ENCODE data around the gene EFCAB11.

EFCAB11 gene

DNA sequence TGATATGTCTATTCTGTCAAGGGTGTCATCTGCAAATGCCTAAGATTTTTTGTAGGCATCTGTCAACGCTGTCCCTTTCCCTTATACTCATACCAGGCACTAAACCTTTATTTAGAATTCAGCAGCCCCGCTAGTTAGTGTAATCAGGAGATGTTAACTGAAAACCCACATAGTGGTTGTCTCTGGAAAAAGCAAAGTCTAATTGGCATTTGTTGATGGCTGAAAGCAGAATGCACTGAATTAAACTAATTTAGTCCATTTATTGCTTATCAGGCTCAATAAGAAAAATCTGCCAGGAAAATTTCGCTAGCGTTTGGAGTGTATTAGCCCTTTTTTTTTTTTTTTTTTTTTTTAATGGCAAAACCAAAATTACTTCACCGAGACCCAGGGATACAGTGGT, 35.7 kb upstream of the EFCAB11 start:
- DNase-seq (ENCODE audit: low read depth, low spot score): no peak
- TF ChIP-seq ZNF274 (IDR thresholded peaks at IDR 0.05; ENCODE audit: low read depth, low read length) (no peak), YY1 (IDR thresholded peaks at IDR 0.05; ENCODE audit: insufficient read depth, insufficient read length) (no peak), SUZ12 (IDR thresholded peaks at IDR 0.05; ENCODE audit: extremely low read depth, insufficient read depth, insufficient read length) (no peak)
- Histone ChIP-seq H3K9me3 (ENCODE audit: insufficient read depth, low read length) (no peaks in the 10 kb centered on the region), H3K36me3 (ENCODE audit: insufficient read depth, insufficient read length, low read length) (peaks cover 73% of the 10 kb centered on the region), H3K4me3 (ENCODE audit: insufficient read length, low read depth) (no peak overlapping the region), H3K9ac (ENCODE audit: insufficient read length, low read depth) (no peak overlapping the region), H3K4me1 (ENCODE audit: insufficient read depth, insufficient read length) (peaks cover 5% of the 10 kb centered on the region), H3K27me3 (ENCODE audit: insufficient read depth, insufficient read length) (no peaks in the 10 kb centered on the region)

- H3K4me3 ChIP-seq (ENCODE audit: insufficient read length, low read depth): no peak overlapping the region
- no peak for TF ChIP-seq SUZ12 (IDR thresholded peaks at IDR 0.05; ENCODE audit: extremely low read depth, insufficient read depth, insufficient read length)
- no peak for TF ChIP-seq ZNF274 (IDR thresholded peaks at IDR 0.05; ENCODE audit: low read depth, low read length)
- TF ChIP-seq YY1 (IDR thresholded peaks at IDR 0.05; ENCODE audit: insufficient read depth, insufficient read length): no peak
- H3K36me3 ChIP-seq (ENCODE audit: insufficient read depth, insufficient read length, low read length): peaks cover 75% of the 10 kb centered on the region
- no peak for DNase-seq (ENCODE audit: low read depth, low spot score)
- peaks cover 5% of the 10 kb centered on the region for H3K4me1 ChIP-seq (ENCODE audit: insufficient read depth, insufficient read length)
- H3K9me3 ChIP-seq (ENCODE audit: insufficient read depth, low read length): no peaks in the 10 kb centered on the region
- no peak overlapping the region for H3K9ac ChIP-seq (ENCODE audit: insufficient read length, low read depth)
- H3K27me3 ChIP-seq (ENCODE audit: insufficient read depth, insufficient read length): no peaks in the 10 kb centered on the region
Measured at GRCh38 chr14:89988787-89989186, 34.3 kb upstream of the EFCAB11 start.

GRCh38 chr14:89987161-89987475, 32.6 kb upstream of the EFCAB11 start:
- peaks cover 71% of the 10 kb centered on the region for H3K36me3 ChIP-seq (ENCODE audit: insufficient read depth, insufficient read length, low read length)

DNA sequence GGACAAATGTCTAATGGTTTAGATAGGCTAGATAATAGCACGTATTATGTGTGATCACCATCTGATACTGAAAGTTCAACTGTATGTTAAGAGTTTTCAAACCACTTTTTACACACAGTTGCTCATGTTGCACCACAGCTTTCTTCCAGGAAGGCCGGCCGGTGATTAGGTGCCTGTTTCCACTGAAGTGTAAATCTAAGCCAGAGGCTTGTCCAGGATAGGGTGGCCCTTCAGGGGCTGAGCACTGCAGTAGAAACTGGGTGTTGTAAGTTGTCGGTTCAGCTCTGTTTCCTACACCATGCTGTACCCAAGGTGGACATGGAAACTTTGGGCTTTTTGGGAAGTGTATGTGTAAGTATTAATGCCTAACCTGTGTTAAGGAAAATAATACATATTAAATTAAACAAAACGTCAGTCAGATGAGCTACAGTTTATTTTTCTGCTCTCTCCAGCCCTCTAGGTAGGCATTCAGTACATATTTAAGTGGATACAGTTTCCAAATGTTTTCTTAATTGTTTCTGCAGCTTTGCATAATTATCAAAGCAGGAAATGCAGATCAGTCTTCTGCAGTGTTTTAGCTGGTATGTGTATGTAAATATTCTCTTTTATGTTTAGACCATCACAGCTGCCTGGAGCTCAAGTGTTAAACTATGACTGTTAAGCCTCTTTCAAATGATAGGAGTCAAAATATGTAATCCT, 32.1 kb upstream of the EFCAB11 start:
- no peak for TF ChIP-seq YY1 (IDR thresholded peaks at IDR 0.05; ENCODE audit: insufficient read depth, insufficient read length)
- no peak for TF ChIP-seq ZNF274 (IDR thresholded peaks at IDR 0.05; ENCODE audit: low read depth, low read length)
- no peak for TF ChIP-seq SUZ12 (IDR thresholded peaks at IDR 0.05; ENCODE audit: extremely low read depth, insufficient read depth, insufficient read length)
- H3K9ac ChIP-seq (ENCODE audit: insufficient read length, low read depth): no peak overlapping the region
- H3K9me3 ChIP-seq (ENCODE audit: insufficient read depth, low read length): no peaks in the 10 kb centered on the region
- peaks cover 71% of the 10 kb centered on the region for H3K36me3 ChIP-seq (ENCODE audit: insufficient read depth, insufficient read length, low read length)
- no peaks in the 10 kb centered on the region for H3K27me3 ChIP-seq (ENCODE audit: insufficient read depth, insufficient read length)
- no peak for DNase-seq (ENCODE audit: low read depth, low spot score)
- H3K4me1 ChIP-seq (ENCODE audit: insufficient read depth, insufficient read length): peaks cover 5% of the 10 kb centered on the region
- no peak overlapping the region for H3K4me3 ChIP-seq (ENCODE audit: insufficient read length, low read depth)

More at GRCh38 chr14:89987161-89987475, 32.6 kb upstream of the EFCAB11 start:
- no peak for DNase-seq (ENCODE audit: low read depth, low spot score)
- TF ChIP-seq SUZ12 (IDR thresholded peaks at IDR 0.05; ENCODE audit: extremely low read depth, insufficient read depth, insufficient read length): no peak
- TF ChIP-seq ZNF274 (IDR thresholded peaks at IDR 0.05; ENCODE audit: low read depth, low read length): no peak
- TF ChIP-seq YY1 (IDR thresholded peaks at IDR 0.05; ENCODE audit: insufficient read depth, insufficient read length): no peak
- H3K9ac ChIP-seq (ENCODE audit: insufficient read length, low read depth): no peak overlapping the region
- H3K4me1 ChIP-seq (ENCODE audit: insufficient read depth, insufficient read length): peaks cover 5% of the 10 kb centered on the region
- H3K9me3 ChIP-seq (ENCODE audit: insufficient read depth, low read length): no peaks in the 10 kb centered on the region
- H3K27me3 ChIP-seq (ENCODE audit: insufficient read depth, insufficient read length): no peaks in the 10 kb centered on the region
- H3K4me3 ChIP-seq (ENCODE audit: insufficient read length, low read depth): no peak overlapping the region

GRCh38 chr14:89983375-89983774, 28.8 kb upstream of the EFCAB11 start:
- Histone ChIP-seq H3K9me3 (ENCODE audit: insufficient read depth, low read length) (no peaks in the 10 kb centered on the region), H3K9ac (ENCODE audit: insufficient read length, low read depth) (no peak overlapping the region), H3K4me3 (ENCODE audit: insufficient read length, low read depth) (no peak overlapping the region), H3K36me3 (ENCODE audit: insufficient read depth, insufficient read length, low read length) (peaks cover 79% of the 10 kb centered on the region), H3K27me3 (ENCODE audit: insufficient read depth, insufficient read length) (no peaks in the 10 kb centered on the region), H3K4me1 (ENCODE audit: insufficient read depth, insufficient read length) (peaks cover 5% of the 10 kb centered on the region)
- no peak for DNase-seq (ENCODE audit: low read depth, low spot score)
- no peak for TF ChIP-seq YY1 (IDR thresholded peaks at IDR 0.05; ENCODE audit: insufficient read depth, insufficient read length)
- no peak for TF ChIP-seq ZNF274 (IDR thresholded peaks at IDR 0.05; ENCODE audit: low read depth, low read length)
- TF ChIP-seq SUZ12 (IDR thresholded peaks at IDR 0.05; ENCODE audit: extremely low read depth, insufficient read depth, insufficient read length): no peak

GRCh38 chr14:89978656-89979055, 24.1 kb upstream of the EFCAB11 start:
- no peaks in the 10 kb centered on the region for H3K27me3 ChIP-seq (ENCODE audit: insufficient read depth, insufficient read length)
- H3K36me3 ChIP-seq (ENCODE audit: insufficient read depth, insufficient read length, low read length): peaks cover 77% of the 10 kb centered on the region

GRCh38 chr14:89977668-89978067, 23.1 kb upstream of the EFCAB11 start:
- Histone ChIP-seq H3K36me3 (ENCODE audit: insufficient read depth, insufficient read length, low read length) (peaks cover 75% of the 10 kb centered on the region), H3K4me3 (ENCODE audit: insufficient read length, low read depth) (no peak overlapping the region), H3K27me3 (ENCODE audit: insufficient read depth, insufficient read length) (no peaks in the 10 kb centered on the region), H3K4me1 (ENCODE audit: insufficient read depth, insufficient read length) (no peaks in the 10 kb centered on the region), H3K9me3 (ENCODE audit: insufficient read depth, low read length) (no peaks in the 10 kb centered on the region), H3K9ac (ENCODE audit: insufficient read length, low read depth) (no peak overlapping the region)
- no peak for TF ChIP-seq ZNF274 (IDR thresholded peaks at IDR 0.05; ENCODE audit: low read depth, low read length)
- no peak for TF ChIP-seq YY1 (IDR thresholded peaks at IDR 0.05; ENCODE audit: insufficient read depth, insufficient read length)
- TF ChIP-seq SUZ12 (IDR thresholded peaks at IDR 0.05; ENCODE audit: extremely low read depth, insufficient read depth, insufficient read length): no peak
- no peak for DNase-seq (ENCODE audit: low read depth, low spot score)

More at GRCh38 chr14:89978656-89979055, 24.1 kb upstream of the EFCAB11 start:
- Histone ChIP-seq H3K9me3 (ENCODE audit: insufficient read depth, low read length) (no peaks in the 10 kb centered on the region), H3K4me1 (ENCODE audit: insufficient read depth, insufficient read length) (no peaks in the 10 kb centered on the region), H3K9ac (ENCODE audit: insufficient read length, low read depth) (no peak overlapping the region), H3K4me3 (ENCODE audit: insufficient read length, low read depth) (no peak overlapping the region)
- no peak for DNase-seq (ENCODE audit: low read depth, low spot score)
- no peak for TF ChIP-seq YY1 (IDR thresholded peaks at IDR 0.05; ENCODE audit: insufficient read depth, insufficient read length)
- TF ChIP-seq SUZ12 (IDR thresholded peaks at IDR 0.05; ENCODE audit: extremely low read depth, insufficient read depth, insufficient read length): no peak
- no peak for TF ChIP-seq ZNF274 (IDR thresholded peaks at IDR 0.05; ENCODE audit: low read depth, low read length)
